GM10248 (cell line): ENCODE results near the gene STK38.

ENCODE experiments used
- CTCF ChIA-PET: fragments of 300-600 bp; sonication (Branson Sonifier 250); formaldehyde crosslinking; extraction: SDS; loops from one replicate; lab custom pipeline; 2021; ENCODE audit warnings: antibody characterized with exemption; lab: Yijun Ruan, JAX
- POLR2A ChIA-PET: fragments of 350-650 bp; sonication (Branson Sonifier 250); formaldehyde crosslinking; extraction: SDS; loops from one replicate; lab custom pipeline; 2020; ENCODE audit warnings: antibody characterized with exemption; lab: Yijun Ruan, JAX
- DNase-seq: peaks from one replicate; pipeline ENCODE4 v3.0.0; 2012; ENCODE audit errors: extremely low spot score
- TF ChIP-seq, protein P1 (sequence below): IDR thresholded peaks from 2 replicates; pipeline ENCODE4 v1.5.1; 2012; ENCODE audit warnings: mild to moderate bottlenecking, low read depth; ENCODE audit errors: extremely low read depth, missing control alignments, control extremely low read depth

The STK38 gene

DNA sequence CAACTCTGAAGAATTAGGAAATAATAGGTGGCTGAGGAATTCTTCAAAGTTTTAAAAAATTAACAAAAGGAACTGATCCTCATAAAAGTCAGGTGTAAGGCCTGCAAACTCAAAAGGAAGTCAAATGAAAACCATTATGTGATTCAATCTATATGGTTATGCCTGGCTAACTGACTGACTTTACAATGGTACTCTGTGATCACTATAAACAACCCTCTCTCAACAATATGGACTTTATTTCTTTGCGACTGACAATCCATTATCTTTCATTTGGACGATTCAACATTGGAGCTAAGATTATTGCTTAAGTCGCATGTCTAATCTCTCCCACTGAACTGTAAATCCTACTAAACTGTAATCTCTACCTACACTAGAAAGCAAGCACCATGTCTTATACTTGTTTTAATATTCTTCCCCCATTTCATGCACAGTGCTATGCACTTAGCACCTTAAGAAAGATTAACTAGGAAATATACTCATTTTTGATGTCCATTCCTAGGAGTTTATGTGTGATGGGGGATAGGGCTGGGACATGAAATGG is 1.4 kb downstream of the STK38 start:
- TF ChIP-seq, protein P1, sequence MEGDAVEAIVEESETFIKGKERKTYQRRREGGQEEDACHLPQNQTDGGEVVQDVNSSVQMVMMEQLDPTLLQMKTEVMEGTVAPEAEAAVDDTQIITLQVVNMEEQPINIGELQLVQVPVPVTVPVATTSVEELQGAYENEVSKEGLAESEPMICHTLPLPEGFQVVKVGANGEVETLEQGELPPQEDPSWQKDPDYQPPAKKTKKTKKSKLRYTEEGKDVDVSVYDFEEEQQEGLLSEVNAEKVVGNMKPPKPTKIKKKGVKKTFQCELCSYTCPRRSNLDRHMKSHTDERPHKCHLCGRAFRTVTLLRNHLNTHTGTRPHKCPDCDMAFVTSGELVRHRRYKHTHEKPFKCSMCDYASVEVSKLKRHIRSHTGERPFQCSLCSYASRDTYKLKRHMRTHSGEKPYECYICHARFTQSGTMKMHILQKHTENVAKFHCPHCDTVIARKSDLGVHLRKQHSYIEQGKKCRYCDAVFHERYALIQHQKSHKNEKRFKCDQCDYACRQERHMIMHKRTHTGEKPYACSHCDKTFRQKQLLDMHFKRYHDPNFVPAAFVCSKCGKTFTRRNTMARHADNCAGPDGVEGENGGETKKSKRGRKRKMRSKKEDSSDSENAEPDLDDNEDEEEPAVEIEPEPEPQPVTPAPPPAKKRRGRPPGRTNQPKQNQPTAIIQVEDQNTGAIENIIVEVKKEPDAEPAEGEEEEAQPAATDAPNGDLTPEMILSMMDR: no peak
- ChIA-PET POLR2A (no interaction called here), CTCF (interaction anchor here (0.6 to 1.2 kb wide), 4 partner anchors 9 to 22 kb away, joined by 3 to 5 read pairs (median 4); no protein-coding TSS in a partner anchor)
- no peak for DNase-seq

DNA sequence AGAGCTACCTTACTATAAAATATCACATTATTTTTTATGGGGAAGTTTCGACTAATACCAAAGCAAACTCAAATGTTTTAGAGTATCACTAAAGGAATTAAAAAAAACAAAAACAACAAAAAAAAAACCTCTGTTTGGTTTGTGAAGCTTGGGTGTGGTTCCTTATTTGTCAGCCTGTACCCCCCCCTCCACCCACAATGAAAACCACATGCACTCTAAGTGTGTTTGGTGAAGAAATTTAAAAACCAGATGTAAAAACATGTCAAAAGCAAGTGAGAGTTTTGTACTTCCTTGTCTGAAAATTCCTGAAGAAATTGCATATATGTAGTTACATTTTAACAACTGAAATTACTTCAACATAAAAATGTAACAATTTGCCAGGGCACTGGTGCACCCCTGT is 3.1 kb downstream of the STK38 start:
- DNase-seq: peak; percentile 40
- CTCF ChIA-PET: interaction anchor here (1.0 to 2.0 kb wide), 4 partner anchors 35 to 242 kb away, joined by 3 to 5 read pairs (median 4); no protein-coding TSS in a partner anchor
- TF ChIP-seq, protein P1: no peak
- POLR2A ChIA-PET: interaction anchor here (0.6 to 0.7 kb wide), 2 partner anchors 49 to 207 kb away, joined by 7 to 9 read pairs; no protein-coding TSS in a partner anchor

DNA sequence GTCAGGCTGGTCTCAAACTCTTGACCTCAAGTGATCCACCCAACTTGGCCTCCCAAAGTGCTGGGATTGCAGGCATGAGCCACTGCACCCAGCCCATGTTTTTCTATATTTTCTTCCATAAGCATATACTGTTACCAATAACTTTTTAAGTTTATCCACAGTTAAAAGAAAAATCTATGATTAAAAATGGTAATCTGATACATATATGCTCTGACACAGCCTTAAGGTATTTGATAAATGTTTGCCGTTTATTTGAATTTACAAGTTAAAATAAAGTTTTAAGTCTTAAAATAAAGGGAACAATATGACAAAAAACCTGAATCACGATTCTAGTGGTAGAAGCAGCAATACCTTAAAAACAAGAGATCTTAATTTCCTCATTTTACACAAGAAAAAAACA is 5.2 kb downstream of the STK38 start:
- TF ChIP-seq, protein P1: no peak
- no peak for DNase-seq
- ChIA-PET POLR2A (no interaction called here), CTCF (no interaction called here)

DNA sequence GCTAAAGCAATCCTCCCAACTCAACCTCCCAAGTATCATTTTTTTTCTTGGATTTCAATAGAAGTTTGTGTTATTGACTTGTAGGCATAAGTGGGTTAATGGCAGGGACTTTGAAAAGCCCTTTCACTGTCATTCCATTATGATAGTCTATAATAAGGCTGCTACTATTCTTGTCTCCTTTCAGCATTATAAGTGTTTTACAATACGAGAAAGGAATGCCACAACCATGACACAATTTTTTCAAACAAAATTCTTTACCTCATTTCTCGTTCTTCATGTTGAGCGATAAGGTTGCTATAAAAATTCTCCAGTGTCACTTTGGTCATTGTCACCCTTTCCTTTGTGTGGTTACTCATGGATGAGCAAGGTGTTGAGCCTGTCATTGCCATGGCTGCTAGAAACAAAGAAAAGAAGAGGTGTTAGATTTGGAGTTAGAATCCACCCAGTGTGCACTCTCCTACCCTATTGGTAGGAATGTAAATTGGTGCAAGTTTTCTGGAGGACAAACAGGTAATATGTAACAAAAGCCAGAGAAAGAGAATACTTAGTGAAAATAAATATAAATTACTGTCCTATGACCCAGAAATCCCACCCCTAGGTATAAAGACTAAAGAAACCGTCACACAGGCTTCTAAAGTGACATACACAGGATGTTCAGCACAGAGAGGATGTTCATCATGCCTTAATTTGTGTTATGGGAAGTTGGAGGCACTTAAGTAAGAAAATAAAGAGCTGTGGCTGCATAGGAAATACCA is 7.3 kb downstream of the STK38 start:
- TF ChIP-seq, protein P1: no peak
- ChIA-PET POLR2A (no interaction called here), CTCF (interaction anchor here (1.0 kb wide), 1 partner anchor 10 kb away, joined by 3 read pairs; no protein-coding TSS in a partner anchor)
- no peak for DNase-seq

DNA sequence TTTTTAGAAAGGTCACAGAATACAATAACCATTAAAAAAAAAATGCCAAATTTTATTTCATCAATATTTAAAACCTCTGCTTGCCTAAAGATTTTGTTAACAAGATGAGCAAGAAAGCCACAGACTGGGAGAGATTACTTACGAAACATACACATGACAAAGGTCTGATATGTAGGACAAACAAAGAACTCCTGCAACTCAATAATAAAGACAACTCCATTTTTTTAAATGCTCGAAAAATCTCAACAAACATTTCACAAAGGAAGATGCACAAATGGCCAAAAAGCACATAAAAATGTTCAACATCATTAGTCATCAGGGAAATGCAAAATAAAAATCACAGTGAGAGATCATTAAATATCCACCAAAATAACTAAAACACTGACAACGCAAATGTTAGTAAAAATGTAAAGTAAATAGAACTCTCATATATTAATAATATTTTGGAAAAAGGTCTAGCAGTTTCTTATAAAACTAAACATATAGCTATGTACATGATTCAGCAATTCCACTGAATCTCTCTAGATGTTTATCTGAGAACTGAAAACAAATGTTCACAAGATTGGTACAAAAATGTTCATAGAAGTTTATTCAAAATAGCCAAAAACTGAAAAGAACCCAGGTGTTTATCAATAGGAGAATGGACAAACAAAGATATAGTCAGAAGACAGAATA is 10.3 kb downstream of the STK38 start:
- ChIA-PET CTCF (no interaction called here), POLR2A (no interaction called here)
- no peak for DNase-seq
- TF ChIP-seq, protein P1: no peak

DNA sequence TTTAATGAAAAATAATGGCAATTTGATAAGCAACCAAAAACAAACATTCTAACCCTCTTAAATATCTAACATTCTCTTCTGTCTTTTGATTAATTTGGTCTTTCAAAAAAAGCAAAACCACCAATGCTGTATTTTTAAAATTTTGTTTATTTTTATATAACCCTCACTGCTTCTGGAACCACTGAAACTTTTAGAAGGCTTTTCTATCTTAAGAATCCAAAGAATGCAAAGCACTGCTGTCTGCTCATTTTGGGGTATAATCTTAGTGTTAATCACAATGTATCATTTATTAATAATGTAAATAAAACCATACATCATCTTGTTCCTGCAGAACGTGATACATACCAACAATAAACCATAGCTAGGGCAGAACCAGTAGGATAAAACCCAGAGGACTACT is 14.0 kb downstream of the STK38 start:
- DNase-seq: no peak
- TF ChIP-seq, protein P1: no peak
- ChIA-PET POLR2A (no interaction called here), CTCF (interaction anchor here (0.6 to 1.5 kb wide), 2 partner anchors 25 to 30 kb away, joined by 3 read pairs; no protein-coding TSS in a partner anchor)
